Astrocyte (in vitro differentiated cells and primary cell): ENCODE results near the gene POLN. TPM values are rescaled to one million over a fixed set of nuclear protein-coding genes. Genes with fewer than 3 reads are reported as not detected.

ENCODE experiments used
- DNase-seq: peaks from one replicate; pipeline ENCODE4 v3.0.0-alpha.2; 2010; ENCODE audit warnings: low read depth
- FAIRE-seq: peaks from 2 replicates; lab custom pipeline; 2011; peaks lifted over from hg19 to GRCh38; lab: Jason Lieb, UNC
- H2AFZ ChIP-seq: 2 replicates; pipeline ENCODE4 v1.6.0; 2012; ENCODE audit warnings: low read depth, low read length, inconsistent platforms
- H3K27ac ChIP-seq: 2 replicates; pipeline ENCODE4 v1.5.1; 2011; ENCODE audit warnings: low read depth, low read length, inconsistent platforms
- H3K27me3 ChIP-seq: 2 replicates; pipeline ENCODE4 v1.6.0; 2011; ENCODE audit warnings: low read length, inconsistent platforms; ENCODE audit not compliant: insufficient read depth
- H3K36me3 ChIP-seq: 2 replicates; pipeline ENCODE4 v1.5.1; 2011; ENCODE audit warnings: low read length, inconsistent platforms; ENCODE audit not compliant: insufficient read depth
- H3K4me1 ChIP-seq: 2 replicates; pipeline ENCODE4 v1.5.1; 2011; ENCODE audit warnings: low read length, inconsistent platforms; ENCODE audit not compliant: insufficient read depth
- H3K4me2 ChIP-seq: 2 replicates; pipeline ENCODE4 v1.6.0; 2012; ENCODE audit warnings: low read length, inconsistent platforms
- H3K4me3 ChIP-seq: 2 replicates; pipeline ENCODE4 v1.5.1; 2011; ENCODE audit warnings: low read depth, mild to moderate bottlenecking, low read length, inconsistent platforms; ENCODE audit not compliant: insufficient read depth
- H3K79me2 ChIP-seq: 2 replicates; pipeline ENCODE4 v1.6.0; 2012; ENCODE audit warnings: mild to moderate bottlenecking, low read length, inconsistent platforms; ENCODE audit not compliant: insufficient read depth
- H3K9ac ChIP-seq: 2 replicates; pipeline ENCODE4 v1.6.0; 2012; ENCODE audit warnings: mild to moderate bottlenecking, low read length, inconsistent platforms
- H3K9me3 ChIP-seq: 2 replicates; pipeline ENCODE4 v1.5.1; 2012; ENCODE audit warnings: low read depth, mild to moderate bottlenecking, low read length, inconsistent platforms; ENCODE audit not compliant: insufficient read depth
- H4K20me1 ChIP-seq: 2 replicates; pipeline ENCODE4 v1.6.0; 2012; ENCODE audit warnings: low read length, inconsistent platforms; ENCODE audit not compliant: insufficient read depth
- H3K27ac Mint-ChIP-seq: one replicate; pipeline ENCODE4 v1.8.0; 2021; ENCODE audit warnings: mild to moderate bottlenecking, mixed read lengths; ENCODE audit not compliant: unreplicated experiment
- H3K27me3 Mint-ChIP-seq: one replicate; pipeline ENCODE4 v1.8.0; 2021; ENCODE audit warnings: low read depth, mixed read lengths; ENCODE audit not compliant: unreplicated experiment
- H3K36me3 Mint-ChIP-seq: one replicate; pipeline ENCODE4 v1.8.0; 2021; ENCODE audit warnings: low read depth, mixed read lengths; ENCODE audit not compliant: unreplicated experiment
- H3K4me1 Mint-ChIP-seq: one replicate; pipeline ENCODE4 v1.8.0; 2021; ENCODE audit warnings: low read depth, mixed read lengths; ENCODE audit not compliant: unreplicated experiment
- H3K4me3 Mint-ChIP-seq: one replicate; pipeline ENCODE4 v1.8.0; 2021; ENCODE audit warnings: mild to moderate bottlenecking, moderate library complexity, mixed read lengths; ENCODE audit not compliant: unreplicated experiment
- H3K9me3 Mint-ChIP-seq: one replicate; pipeline ENCODE4 v1.8.0; 2021; ENCODE audit warnings: mild to moderate bottlenecking, mixed read lengths; ENCODE audit not compliant: unreplicated experiment
- EZH2 ChIP-seq: IDR thresholded peaks from 2 replicates; pipeline ENCODE4 v1.6.1; 2012; ENCODE audit warnings: mild to moderate bottlenecking, low read length, inconsistent platforms; ENCODE audit not compliant: insufficient read depth
- total RNA-seq: library from RNA; stranded (reverse); gene quantifications from 2 replicates; pipeline ENCODE4 v1.2.1, GENCODE V29; 2021
- TF ChIP-seq, protein P1 (sequence below): IDR thresholded peaks from 2 replicates; pipeline ENCODE4 v1.5.1; 2011; ENCODE audit warnings: low read depth, mild to moderate bottlenecking, inconsistent platforms, low read length, moderate library complexity; ENCODE audit not compliant: insufficient read depth

POLN gene
- total RNA-seq, 1 donor from 2014 or later, result 3.1 TPM

DNA sequence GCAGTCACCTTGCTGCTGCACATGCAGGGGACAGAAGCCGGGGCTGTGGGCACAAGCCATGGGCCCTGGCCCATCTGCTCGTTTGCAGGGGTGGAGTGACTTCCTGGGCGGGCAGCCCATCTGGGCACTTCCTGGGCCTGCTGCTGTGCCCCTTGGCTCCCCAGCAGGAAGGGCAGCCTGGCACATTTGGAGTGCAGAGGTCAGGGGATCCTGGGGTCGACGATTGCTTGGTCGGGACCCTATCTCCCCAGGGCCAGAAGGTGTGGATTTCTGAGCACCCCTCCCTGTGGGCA is 30.9 kb upstream of the POLN start:
- Mint-ChIP-seq H3K4me3 (no peak overlapping the region), H3K27me3 (peaks cover 42% of the 10 kb centered on the region), H3K36me3 (no peaks in the 10 kb centered on the region), H3K9me3 (no peaks in the 10 kb centered on the region), H3K27ac (no peak overlapping the region), H3K4me1 (peaks cover 8% of the 10 kb centered on the region)
- H3K4me2 ChIP-seq, result no peak overlapping the region
- H3K27me3 ChIP-seq, result no peaks in the 10 kb centered on the region
- H4K20me1 ChIP-seq, result no peaks in the 10 kb centered on the region
- H2AFZ ChIP-seq, result no peak overlapping the region
- no peaks in the 10 kb centered on the region for H3K4me1 ChIP-seq
- no peaks in the 10 kb centered on the region for H3K36me3 ChIP-seq
- no peaks in the 10 kb centered on the region for H3K9me3 ChIP-seq
- H3K9ac ChIP-seq, result no peak overlapping the region
- DNase-seq (no peak), FAIRE-seq (no peak)
- H3K27ac ChIP-seq, result no peak overlapping the region
- H3K79me2 ChIP-seq, result no peaks in the 10 kb centered on the region
- H3K4me3 ChIP-seq, result no peak overlapping the region
- no peak for TF ChIP-seq EZH2
- TF ChIP-seq, protein P1, sequence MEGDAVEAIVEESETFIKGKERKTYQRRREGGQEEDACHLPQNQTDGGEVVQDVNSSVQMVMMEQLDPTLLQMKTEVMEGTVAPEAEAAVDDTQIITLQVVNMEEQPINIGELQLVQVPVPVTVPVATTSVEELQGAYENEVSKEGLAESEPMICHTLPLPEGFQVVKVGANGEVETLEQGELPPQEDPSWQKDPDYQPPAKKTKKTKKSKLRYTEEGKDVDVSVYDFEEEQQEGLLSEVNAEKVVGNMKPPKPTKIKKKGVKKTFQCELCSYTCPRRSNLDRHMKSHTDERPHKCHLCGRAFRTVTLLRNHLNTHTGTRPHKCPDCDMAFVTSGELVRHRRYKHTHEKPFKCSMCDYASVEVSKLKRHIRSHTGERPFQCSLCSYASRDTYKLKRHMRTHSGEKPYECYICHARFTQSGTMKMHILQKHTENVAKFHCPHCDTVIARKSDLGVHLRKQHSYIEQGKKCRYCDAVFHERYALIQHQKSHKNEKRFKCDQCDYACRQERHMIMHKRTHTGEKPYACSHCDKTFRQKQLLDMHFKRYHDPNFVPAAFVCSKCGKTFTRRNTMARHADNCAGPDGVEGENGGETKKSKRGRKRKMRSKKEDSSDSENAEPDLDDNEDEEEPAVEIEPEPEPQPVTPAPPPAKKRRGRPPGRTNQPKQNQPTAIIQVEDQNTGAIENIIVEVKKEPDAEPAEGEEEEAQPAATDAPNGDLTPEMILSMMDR, result no peak

DNA sequence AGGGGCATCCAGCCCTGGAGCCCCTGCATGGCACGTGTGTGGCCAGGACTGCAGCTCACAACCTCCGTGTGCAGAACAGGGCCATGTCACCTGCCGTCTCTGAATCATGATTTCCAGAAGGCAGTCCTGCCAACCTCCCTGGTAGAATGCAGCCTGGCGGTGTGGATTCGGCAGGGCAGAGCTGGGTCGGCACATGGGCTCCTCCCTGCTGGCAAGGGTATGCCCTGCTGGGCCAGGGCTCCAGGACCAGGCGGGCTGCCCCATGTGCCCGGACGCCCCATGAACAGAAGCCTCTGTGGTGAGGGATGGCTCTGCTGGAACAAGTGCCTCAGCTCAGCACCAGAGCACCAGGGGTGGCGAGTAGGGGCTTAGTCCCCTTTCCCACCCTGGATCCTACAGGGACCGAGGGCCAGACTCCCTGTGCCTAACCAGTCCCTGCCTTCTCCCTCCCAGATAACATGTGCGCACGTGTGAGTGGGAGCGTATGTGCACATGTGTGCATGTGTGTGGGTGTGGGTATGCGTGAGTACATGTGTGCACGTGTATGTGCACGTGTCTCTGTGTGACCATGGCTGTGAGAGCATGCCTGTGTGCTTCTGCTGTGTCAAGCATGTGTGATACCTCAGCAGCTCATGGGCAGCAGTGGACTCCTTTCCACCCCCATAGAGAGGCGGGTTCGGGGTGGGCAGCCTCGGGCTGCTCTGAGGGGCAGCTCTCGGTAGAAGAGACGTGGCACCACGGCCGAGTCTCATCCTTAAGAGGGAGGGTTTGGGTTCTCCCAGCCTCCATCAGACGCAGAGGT is 30.3 kb upstream of the POLN start:
- H3K36me3 ChIP-seq, result no peaks in the 10 kb centered on the region
- H3K4me3 ChIP-seq, result no peak overlapping the region
- no peaks in the 10 kb centered on the region for H3K27me3 ChIP-seq
- no peaks in the 10 kb centered on the region for H3K79me2 ChIP-seq
- TF ChIP-seq, protein P1, result no peak
- TF ChIP-seq EZH2, result no peak
- DNase-seq, result no peak
- FAIRE-seq, result no peak
- no peaks in the 10 kb centered on the region for H3K9me3 Mint-ChIP-seq
- H3K27me3 Mint-ChIP-seq, result peaks cover 42% of the 10 kb centered on the region
- peaks cover 8% of the 10 kb centered on the region for H3K4me1 Mint-ChIP-seq
- no peaks in the 10 kb centered on the region for H3K9me3 ChIP-seq
- H3K4me3 Mint-ChIP-seq, result no peak overlapping the region
- H4K20me1 ChIP-seq, result no peaks in the 10 kb centered on the region
- H3K9ac ChIP-seq, result no peak overlapping the region
- no peak overlapping the region for H3K27ac ChIP-seq
- no peak overlapping the region for H2AFZ ChIP-seq
- no peak overlapping the region for H3K4me2 ChIP-seq
- H3K4me1 ChIP-seq, result no peaks in the 10 kb centered on the region
- no peaks in the 10 kb centered on the region for H3K36me3 Mint-ChIP-seq
- H3K27ac Mint-ChIP-seq, result no peak overlapping the region
